Epidermal melanocyte (primary cell): ENCODE data around the gene FIBP.
"Not testable (repeated sequence)": the region's sequence is repeated elsewhere in the genome, so short reads cannot be mapped to it uniquely, and the experiment has no call there.

Experiments used
- DNase-seq: peaks from one replicate; pipeline ENCODE4 v3.0.0; 2011; ENCODE audit warnings: low spot score; ENCODE audit not compliant: insufficient read length

Gene FIBP

DNA sequence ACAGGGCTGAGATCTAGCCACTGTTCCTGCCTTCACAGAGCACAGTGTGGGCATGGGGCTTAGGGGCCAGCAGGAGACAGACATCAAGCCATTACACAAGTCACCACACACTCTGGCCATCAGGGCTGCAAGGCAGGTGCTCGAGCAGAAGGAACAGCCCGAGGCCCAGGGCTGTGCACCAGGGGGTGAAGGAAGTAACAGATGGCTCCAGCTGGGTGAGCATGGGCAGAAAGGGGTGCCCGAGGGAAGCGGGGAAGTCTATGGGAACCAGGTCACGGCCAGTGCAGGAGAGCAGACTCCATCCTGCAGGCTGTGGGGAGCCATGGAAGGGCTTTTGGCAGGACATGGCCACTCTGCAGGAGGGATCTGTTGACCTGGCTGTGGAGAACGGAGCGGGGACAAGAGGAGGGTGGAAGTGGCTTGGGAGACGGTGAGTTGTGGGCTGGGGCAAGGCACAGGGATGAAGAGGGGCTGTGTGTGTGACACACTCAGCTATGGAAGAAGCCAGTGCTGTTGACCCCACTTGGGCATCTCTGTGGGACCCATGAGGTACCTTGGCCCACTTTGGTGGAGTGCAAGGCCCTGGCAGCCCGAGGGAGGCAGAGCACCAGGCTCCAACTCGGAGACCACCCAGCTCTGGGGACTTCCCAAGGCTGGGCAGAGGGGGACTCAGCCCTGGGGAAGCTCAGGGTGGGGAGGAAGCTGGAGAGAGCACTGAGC is 27.0 kb upstream of the FIBP start:
- no peak for DNase-seq

DNA sequence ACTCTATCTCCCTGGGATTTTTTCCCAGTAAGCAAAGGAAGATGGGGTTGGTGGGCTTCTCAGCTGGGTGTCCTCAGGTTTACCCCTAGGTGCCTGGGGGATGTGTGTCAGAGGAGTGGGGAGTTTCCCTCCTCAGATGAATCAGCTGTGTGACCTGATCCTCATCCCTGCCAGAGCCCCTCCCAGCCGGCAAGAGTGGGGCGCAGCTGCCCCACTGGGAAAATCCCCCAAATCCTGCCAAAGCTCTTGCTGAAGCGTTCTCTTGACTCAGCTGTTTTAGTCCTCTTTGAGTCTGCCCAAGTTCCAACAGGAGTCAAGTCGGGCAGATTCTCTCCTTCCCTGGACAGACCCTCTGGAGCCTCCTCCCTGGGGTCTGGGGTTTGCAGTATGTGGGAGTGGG is 24.6 kb upstream of the FIBP start:
- DNase-seq: no peak

DNA sequence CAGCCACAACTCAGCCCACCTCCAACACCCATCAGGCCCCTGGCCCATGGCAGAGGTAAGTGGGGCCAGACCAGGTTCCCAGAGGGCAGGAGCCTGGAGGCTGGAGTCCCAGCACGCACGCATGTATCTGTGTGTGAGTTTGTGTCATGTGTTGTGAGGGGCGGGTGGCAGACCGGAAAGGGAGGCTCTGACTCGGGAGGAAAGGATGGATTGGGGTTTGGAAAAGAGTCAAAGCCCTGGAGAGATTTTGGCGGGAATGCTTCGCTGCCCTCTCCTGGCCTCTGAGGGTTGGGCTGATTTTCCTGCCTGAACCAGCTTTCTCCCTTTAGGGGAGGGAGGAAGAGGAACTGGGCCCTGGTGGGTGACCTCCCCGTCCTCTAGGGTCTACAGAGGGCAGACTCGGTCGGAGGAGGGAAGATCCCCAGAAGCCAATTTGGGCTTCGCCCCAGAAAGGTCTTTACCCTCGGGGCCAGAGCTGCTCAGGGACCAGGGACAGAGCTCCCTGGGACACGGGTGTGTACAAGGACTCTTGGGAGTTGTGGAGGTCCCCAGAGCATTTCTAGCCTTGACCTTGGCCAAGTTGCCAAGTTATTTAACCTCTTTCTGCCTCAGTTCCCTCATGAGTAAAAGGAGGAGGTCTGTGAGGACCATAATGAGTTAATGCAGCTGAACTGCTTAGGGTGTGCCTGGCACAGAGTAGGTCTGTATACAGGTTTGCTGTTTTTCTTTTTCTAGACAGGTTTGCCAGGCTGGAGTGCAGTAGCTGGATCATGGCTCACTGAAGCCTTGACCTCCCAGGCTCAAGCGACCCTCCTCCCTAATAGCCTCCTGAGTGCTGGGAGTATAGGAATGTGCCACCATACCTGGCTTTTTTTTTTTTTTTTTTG is 23.7 kb upstream of the FIBP start:
- DNase-seq: peak; percentile 89

DNA sequence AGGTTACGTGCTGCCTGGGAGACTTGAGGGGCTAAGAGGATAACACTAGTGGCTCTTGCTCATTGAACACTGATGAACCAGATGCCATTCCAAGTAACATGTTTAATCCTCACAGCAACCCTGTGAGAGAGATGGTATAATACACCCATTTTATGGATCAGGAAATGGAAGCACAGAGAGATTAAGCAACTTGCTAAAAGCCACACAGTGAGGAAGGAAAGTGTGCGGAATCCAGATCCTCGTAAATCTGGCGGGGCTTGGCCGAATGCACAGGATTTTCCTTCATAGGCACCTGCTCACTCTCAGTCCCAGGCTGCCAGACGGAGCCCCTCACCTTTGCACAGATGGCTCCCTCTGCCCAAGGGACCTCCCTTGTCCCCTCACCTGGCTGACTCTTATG is 19.6 kb upstream of the FIBP start:
- DNase-seq: no peak

DNA sequence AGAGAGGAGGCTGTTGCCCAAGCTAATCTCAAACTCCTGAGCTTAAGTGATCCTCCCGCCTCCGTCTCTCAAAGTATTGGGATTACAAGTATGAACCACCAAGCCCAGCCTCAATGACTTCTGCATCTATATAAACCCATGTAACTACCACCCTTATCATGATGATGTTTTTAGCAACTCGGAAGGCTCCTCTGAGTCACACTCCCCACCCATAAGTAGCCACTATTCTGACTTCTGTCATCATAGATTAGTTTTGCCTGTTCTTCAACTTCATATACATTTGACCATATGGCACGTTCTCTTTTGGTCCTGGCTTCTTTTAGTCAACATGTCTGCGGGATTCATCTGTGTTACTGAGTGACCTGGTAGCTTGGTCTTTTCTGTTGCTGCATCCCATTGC is 18.3 kb upstream of the FIBP start:
- DNase-seq: no peak

DNA sequence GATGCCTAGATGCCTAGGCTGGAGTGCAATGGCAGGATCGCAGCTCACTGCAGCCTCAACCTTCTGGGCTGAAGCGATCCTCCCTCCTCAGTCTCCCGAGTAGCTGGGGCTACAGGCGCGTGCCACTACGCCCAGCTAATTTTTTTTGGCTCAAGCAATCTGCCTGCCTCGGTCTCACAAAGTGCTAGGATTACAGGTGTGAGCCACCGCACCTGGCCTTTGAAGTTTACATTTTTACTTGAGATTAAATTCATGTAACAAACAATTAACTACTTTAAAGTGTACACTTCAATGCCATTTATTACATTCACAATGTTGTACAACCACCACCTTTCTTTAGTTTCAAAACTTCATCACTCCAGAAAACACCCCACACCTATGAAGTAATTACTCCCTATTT is 15.4 kb upstream of the FIBP start:
- DNase-seq: no peak

DNA sequence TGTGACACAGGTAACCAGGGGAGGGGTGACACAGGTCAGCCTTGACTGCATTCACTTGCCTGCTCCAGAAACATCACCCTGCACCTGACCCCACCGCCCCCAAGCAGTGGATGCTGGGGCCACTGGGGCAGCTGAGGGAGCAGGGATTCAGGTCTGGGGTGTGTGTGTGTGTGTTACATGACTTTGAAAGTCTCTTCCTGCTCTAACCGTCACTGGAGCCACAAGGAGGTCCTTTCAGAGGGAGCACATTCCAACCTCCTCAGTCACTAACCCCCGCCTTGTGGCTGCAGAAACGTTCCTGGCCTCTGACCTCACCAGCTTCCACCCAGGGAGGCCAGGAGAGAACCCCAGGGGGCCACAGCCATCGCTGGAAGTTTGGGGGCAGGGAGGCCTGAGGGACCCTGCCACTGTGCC is 14.8 kb upstream of the FIBP start:
- peak; percentile 37 for DNase-seq

DNA sequence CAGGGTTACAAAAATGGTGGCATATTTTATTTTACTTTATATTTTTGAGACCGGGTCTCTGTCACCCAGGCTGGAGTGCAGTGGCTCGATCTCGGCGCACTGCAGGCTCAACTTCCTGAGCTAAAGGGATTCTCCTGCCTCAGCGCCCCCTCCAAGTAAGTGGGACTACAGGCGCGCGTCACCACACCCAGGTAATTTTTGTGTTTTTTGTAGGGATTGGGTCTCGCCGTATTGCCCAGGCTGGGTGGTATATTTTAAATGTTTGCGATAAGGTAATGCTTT is 12.6 kb upstream of the FIBP start:
- no peak for DNase-seq

DNA sequence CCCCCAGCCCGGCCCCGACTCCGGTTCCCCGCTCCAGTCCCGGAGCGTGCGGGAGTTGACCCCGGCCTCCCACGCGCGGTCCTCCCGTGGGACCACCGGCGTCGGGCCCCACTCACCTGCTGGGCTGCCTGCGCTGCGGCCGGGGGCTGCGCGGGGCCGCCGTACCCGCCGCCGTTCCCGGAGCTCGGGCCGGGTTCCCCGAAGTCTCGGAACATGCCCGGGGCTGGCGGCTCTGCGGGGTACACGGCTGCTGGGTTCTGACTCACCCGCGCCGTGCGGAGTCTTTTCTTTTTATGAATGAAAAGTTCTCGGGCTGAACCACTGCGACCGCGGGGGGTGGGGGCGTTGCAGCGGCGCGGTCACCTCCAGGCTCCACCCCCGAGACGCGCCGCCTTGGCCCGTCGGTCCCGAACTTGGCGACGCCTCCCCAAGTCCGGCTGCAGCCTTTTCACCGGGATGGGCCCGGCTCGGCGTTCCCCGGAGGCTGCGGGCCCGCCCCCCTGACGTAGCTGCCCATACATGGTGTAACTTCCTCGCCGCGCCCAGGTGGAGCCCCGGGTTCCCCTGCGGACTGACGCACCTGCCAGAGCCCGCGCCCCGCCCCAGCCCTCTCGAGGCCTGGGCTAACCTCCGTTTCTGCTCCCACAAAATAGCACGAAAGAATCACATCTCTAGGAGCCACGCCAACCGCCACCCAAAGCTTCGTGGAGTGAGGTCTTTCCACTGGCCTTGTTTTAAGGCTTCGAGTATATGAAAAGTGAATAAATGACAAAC is 12.0 kb upstream of the FIBP start, which contains the start of gene FOSL1:
FOSL1 (minus strand) TSS at position 264 of the 774 bp plus-strand sequence; CDS start at position 215, 49 bp downstream.
- DNase-seq: peak; percentile 85

DNA sequence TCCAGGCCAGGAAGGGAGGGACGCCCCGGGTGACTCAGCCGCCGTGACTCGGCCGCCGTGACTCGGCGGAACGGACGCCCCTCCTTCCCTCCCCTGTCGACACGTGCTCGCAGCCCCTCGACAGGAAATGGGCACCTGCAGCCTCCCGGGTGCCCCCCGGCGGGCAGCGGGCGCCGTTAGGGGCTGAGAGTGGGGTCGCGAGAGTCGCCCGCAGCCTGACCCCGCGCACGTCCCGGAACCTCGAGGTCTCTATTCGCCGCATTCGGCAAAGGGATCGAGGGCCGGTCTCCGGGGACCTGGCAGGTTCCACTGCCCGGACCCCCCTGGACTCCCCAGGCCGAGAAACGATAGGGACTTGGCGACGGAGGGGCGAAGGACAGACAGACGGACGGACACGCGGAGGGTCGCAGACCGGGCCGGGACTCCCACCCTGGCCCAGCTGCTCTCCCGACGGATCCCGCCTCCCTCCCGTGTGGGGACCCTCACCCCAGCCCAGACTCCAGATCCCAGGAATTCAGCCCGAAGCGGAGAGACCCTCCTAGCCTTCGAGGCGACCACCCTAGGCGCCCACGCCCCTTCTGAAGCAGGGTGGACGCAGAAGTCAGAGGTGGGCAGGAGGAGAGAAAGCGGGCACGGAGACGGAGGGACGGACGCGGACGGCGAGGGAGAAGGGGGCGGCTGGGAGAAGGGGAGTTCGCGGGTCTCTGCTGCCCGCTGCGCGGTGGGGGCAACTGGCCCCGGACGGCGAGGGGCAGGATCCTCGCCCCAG is 11.3 kb upstream of the FIBP start:
- no peak for DNase-seq

DNA sequence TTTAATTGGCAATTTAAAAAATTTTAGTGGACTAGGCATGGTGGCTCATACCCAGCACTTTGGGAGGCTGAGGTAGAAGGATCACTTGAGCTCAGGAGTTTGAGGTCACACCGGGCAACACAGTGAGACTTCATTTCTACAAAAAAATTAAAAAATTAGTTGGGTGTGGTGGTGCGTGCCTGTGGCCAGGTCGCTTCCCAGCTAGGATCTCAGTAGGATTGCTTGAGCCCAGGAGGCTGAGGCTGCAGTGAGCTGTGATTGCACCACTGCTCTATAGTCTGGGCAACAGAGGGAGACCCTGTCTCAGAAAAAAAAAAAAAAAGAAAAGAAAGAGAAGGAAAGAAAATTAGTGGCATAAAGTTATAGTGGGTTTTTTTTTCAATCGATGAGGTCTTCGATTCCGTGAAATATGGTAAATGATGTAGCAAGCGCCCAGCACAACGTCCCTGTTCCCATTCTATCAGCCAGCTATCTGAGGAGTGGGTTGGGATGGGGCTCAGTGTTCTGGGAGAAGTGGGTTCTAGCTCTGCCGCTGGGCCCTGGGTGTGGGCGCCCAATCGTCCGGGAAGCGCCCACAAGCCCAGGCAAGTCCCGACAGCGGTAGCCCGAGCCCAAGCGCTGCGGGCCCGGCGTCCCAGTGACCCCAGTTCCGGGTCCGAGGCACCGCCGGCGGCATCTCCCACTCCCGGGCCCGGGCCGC is 10.5 kb upstream of the FIBP start:
- no peak for DNase-seq

DNA sequence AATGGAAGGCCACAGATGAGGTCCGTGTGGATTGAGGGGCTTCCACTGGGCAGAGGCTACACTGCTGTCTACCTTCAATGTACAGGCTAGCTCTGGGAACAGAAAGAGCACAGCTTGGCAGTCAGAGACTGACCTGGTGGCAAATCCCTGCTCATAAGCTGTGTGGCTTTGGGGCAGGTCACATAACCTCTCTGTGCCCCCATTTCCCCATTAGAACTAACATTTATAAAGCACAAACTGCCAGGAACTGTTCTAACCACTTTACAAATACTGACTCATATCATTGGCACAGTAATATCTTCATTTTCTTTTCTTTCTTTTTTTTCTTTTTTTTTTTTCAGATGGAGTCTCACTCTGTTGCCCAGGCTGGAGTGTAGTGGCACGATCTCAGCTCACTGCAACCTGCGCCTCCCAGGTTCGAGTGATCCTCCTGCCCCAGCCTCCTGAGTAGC is 8.8 kb upstream of the FIBP start:
- DNase-seq: no peak

DNA sequence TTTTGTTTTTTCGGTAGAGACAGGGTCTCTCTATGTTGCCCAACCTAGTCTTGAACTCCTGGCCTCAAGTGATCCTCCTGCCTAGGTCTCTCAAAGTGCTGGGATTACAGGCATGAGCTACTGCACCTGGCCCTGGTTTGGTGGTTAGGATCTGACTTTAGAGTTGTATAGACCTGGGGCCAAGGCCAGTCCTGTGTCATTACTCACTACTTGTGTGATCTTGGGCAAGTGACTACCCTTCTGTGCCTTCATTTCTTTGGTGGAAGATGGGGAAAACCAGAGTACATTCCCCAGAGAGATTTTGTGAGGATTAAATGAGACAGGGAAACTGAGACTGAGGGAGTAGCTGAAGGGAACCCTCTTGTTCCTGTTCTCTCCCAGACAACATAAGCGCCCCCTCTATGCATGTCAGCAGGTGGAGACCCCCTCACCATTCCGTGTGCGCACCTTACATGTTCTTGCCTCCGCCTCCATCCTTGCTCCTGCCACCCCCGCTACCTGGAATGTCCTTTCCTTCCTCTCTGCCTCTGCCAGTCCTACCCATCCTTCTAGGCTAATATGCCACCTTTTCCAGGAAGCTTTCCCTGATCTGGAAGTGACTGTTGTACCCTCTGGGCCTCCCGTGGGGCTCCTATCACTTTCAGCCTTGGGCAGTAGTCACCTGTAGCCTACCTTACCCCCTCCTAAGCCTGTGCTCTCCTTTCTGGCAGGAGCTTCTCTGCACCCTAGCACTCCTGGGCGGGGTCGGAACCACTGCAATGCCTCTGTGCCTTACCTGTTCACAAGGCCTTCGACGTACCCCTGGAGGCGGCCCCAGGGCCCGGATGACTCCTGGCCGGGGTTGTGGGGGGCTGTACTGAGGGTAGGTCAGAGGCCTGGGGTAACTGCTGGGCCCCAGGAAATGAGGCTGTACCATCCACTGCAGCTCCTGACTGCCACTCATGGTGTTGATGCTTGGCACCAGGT is 8.0 kb upstream of the FIBP start:
- no peak for DNase-seq

DNA sequence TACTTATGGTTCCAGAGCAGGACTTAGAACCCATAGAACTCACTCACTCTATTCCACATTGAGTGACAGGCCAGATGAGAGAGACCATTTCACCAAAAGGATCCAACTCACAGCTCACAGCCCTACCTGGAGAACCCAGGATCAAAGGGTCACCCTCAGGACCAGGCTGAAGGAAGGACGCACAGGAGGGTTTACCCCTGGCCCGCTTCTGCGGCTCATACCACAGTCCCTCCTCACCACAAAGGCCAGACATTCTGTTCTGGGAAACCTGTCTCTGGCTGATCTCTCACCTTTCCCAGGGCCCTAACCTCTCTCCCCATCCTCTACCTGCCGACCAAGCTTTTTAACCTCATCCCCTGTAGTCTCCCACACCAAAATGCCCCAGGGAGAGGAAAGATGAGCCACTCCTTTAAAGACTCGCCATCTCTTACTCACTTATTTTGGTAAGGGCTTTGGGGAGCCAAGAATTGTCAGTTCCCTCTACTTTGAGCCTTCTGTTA is 7.3 kb upstream of the FIBP start:
- no peak for DNase-seq

DNA sequence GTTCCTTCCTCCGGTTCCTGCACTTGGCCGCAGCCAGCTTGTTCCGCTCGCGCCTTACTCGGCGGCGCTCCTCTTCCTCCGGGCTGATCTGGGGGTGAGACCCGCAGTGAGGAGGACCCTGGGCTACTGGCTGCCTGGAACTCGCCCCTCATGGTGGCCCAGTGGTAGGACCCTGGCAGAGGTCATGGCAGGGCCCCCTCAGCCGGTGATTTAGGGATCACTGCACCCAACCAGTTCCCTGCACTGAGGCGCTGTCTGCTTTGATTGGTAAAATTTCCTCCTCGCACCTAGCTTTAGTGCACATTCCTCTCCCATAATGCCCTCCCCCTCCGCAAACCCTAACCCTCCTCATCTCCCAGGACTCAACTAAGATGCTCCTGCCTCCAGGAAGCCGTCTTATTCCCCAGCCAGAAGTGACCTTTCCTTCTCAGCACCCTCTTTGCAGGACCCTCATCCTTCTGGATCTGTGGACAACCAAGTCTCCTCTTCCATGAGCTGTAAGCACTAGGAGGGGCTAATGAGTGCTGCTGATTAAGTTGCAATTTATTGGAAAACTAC is 5.8 kb upstream of the FIBP start:
- no peak for DNase-seq

DNA sequence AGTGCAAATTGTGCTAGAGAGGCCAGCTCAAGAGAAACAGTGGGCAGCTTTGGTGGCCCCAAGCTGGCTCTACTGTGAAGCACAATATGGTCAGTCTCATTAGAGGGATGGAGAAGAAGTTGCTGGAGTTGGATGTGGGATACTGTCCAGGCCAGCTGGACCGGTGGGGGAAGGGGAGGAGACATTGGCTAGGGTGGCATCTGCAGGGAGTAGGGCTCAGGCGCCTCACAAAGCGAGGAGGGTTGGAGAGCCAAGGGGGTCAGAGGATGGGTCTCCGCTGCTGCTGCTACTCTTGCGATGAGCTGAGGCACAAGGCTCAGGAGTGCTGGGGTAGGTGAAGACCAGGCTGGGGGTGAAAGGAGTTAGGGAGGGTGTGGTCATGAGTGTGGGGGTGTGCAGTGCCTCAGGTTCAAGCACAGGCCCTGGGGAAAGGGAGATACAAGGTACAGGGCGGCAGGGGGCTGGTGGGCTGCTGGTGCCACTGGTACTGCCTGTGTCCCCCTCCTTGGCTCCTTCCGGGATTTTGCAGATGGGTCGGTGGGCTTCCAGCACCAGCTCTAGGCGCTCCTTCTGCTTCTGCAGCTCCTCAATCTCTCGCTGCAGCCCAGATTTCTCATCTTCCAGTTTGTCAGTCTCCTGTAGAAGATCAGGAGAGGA is 4.5 kb upstream of the FIBP start:
- no peak for DNase-seq

DNA sequence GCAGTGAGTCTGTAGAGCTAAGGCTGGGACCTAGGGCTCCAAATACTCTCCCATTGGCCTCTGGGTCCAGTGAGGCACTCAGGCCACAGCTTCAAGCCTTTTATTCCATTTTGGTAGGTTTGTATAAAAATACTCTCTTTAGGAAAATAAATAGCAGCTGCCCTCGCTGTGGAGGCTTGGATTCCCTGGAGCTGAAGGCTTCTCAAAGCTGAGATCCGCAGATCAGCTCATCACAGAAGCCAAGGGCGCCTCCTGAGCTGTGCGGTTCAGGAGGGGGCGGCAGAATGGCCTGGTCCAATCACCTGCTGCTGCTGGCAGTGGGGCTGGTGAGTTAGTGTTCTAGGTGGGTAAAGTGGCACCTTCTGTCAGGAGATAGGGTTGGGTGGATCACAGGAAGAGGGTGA is 3.9 kb upstream of the FIBP start:
- DNase-seq: not testable (repeated sequence)
